NCI-H345 (cell line): ENCODE data around the gene REP15.
"Not testable (repeated sequence)": the region's sequence is repeated elsewhere in the genome, so short reads cannot be mapped to it uniquely, and the experiment has no call there.

Experiments
- DNase-seq: peaks from one replicate; lab custom pipeline; 2025; lab: John Stamatoyannopoulos, UW

The REP15 gene, protein sequence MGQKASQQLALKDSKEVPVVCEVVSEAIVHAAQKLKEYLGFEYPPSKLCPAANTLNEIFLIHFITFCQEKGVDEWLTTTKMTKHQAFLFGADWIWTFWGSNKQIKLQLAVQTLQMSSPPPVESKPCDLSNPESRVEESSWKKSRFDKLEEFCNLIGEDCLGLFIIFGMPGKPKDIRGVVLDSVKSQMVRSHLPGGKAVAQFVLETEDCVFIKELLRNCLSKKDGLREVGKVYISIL

GRCh38 chr12:27696293-27696652 is at the start of gene REP15:
Gene REP15 (plus strand): TSS chr12:27696447. CDS start chr12:27696563, 116 bp downstream.
- no peak for DNase-seq

DNA sequence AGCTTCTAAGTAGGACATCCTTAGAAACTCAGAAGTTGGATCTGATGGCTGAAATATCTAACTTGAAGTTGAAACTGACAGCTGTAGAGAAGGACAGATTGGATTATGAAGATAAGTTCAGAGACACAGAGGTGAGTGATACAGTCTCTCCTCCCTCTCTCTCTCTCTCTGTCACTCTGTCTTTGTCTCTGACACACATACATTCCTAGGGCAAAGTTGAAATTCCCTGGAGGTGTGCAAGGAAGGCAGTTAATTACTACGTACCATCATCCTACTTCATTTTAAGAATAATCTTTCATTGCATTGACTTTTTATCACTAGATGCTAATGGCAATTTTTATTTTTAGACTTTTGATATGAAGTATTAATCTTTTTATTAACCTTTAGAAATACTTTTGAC is 46.2 kb upstream of the REP15 start:
- no peak for DNase-seq

GRCh38 chr12:27651201-27651600 is 45.0 kb upstream of the REP15 start:
- DNase-seq, result no peak

GRCh38 chr12:27652174-27652763 is 44.0 kb upstream of the REP15 start:
- DNase-seq, result peak; percentile 59

DNA sequence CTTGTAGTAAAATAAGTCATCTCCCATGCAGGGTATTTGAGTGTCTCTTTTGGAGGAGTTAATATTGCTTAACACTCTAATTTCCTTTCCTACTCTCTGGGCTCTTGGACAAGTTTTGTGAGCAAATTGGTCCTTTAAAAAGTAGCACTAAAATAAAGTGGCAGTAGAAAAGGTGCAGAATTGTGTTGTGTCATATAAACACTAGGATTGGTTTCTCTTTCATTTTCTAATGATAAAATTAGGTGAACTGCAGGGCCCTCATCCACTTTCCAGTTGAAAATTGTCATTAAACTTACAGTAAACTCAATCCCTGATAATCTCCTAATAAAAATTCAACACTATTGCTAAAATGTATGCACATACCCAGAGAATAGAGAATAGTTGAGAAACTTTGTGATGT is 42.6 kb upstream of the REP15 start:
- DNase-seq, result no peak

- DNase-seq, result not testable (repeated sequence)
These were observed 40.8 kb upstream of the REP15 start for GRCh38 chr12:27655476-27655875.

GRCh38 chr12:27657296-27657695 is 39.0 kb upstream of the REP15 start:
- DNase-seq, result no peak

DNA sequence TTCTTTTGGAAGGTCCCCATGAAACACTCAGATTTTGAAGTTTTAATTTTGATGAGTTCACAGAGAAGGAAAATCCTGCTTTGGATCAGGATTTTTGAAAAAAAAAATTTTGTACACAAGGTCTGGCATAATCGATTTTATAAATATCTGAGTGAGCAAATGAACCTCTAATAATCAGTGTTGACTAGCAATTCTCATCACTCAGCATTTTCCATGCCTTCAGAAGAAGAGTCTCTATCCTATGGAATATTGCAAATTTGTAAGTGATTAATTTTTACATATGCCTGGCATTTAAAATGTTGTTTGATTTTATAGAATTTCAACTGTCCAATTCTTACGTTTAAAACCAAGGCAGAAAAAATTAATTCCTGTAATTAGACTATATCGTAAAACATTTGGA is 30.5 kb upstream of the REP15 start:
- DNase-seq, result no peak

DNA sequence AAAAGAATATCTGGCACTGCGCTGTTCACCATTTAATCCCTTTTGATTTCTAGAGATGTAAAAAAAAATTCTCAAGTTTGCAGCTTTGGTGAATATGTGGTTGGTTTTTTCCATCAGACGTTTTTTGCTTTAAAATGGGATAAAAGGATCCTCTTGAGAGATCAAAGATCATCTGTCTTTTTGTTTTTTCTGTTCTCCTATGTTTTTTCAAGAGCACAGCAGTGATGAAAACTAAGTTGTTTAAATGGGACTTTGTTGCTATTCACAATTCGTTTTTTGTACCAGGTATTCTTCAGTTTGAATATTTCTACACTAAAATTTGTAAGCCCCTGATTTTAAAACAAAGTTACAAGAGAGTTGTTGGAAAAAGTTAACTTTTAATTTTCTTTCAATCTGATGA is 29.7 kb upstream of the REP15 start:
- no peak for DNase-seq

DNA sequence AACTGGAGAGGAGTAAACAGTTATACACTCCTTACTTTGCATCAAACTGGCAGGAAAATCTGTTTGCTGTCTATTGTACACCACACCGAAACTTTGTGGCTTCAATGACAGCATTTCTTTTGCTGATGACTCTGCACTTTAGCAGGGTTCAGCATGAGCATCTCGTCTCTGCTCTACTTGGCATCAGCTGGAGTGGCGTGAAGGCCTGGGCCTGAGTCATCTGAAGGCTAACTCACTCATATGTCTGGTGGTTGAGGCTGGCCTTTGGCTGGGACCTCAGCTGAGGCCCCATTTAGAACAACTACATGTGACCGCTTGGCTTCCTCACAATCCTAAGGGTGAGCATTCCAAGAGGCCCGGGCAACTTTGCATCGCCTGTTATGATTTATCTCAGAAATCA is 28.7 kb upstream of the REP15 start:
- no peak for DNase-seq

DNA sequence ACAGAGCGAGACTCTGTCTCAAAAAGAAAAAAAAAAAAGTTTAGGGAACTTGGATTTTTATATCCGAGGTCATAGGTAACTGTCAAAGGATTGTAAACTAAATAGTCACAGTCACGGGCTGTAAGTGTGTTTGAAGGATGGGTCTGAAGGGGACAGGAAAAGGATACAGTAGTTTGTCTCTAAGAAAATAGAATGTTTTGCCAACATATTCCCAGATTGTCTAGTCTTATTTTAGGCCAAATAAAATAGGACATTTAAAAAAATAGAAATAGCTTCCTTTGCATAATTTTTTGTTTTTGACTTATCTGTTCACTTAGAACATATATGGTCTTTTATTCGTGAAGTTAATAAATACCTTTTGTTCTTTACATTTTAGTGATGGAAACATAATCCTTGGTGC is 24.2 kb upstream of the REP15 start:
- no peak for DNase-seq

- no peak for DNase-seq
These were observed 23.6 kb upstream of the REP15 start for GRCh38 chr12:27672643-27673042.

GRCh38 chr12:27673101-27673718 is 23.0 kb upstream of the REP15 start:
- DNase-seq, result no peak

DNA sequence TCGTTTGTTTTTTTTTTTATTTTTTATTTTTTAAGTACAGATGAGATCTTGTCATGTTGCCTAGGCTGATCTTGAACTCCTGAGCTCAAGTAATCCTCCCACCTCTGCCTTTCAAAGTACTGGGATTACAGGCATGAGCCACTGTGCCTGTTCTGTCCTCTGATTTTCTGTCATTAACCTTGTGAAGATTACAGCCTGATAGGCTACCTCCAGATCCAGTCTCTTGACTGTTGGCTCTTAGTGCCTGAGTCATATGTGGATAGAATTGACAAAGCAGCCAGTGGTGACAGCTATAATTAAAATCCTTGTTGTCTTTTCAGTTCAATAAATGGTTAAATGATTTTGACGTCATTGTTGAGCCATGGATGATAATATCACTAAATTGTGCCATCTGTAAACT is 21.3 kb upstream of the REP15 start:
- DNase-seq, result no peak

DNA sequence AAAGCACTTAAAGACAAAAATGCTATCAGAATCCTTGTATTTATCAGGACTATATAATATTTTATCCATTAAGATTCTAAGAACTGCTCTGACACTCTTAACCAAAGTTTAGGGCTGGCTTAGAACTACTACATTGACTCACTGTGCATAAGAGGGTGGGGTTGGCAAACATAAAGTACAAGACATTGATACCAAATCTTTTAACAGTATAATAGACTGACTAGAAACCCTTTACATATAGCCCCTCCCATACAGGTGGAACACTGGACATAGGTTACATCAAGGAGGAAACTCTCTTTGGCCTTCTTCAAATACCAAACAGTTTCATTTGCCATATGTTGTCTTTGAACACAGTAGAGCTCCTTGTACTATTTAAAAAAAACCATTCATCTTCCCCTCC is 15.6 kb upstream of the REP15 start:
- no peak for DNase-seq

DNA sequence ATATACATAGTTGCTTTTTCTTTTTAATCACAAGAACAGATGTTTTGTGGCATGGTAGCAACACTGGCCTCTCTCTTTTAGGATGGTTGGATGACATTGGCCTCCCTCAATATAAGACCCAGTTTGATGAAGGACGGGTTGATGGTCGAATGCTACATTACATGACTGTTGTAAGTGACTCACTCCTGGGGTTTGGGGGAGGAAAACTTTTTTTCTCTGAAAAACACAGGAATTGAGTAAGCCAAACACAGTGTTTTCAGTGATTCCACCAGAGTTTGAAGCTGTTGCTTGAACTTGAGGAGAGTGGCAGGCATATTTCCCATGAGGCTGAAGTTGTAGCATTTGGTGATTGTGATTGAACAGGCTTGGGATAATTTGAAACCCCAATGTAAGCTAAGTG is 13.7 kb upstream of the REP15 start:
- no peak for DNase-seq

DNA sequence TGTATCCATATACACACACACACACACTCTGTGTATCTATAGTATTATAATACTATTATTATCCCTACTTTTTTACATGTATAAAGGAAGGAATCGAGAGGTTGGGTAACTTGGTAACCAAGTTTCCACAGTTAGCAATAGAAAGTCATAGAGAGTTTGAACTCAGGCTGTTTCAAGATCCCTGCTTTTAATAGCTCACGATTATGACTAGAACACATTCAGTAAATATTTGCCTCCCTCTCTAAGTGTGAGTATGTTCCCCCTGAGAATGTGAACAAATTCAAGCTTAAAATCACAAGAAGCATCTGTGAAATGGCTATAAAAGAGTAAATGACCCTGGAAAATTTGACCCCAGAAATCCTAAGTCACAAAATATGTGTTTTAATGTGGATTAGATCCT is 11.0 kb upstream of the REP15 start:
- no peak for DNase-seq

- DNase-seq, result no peak
These were observed 10.1 kb upstream of the REP15 start for GRCh38 chr12:27686147-27686546.

DNA sequence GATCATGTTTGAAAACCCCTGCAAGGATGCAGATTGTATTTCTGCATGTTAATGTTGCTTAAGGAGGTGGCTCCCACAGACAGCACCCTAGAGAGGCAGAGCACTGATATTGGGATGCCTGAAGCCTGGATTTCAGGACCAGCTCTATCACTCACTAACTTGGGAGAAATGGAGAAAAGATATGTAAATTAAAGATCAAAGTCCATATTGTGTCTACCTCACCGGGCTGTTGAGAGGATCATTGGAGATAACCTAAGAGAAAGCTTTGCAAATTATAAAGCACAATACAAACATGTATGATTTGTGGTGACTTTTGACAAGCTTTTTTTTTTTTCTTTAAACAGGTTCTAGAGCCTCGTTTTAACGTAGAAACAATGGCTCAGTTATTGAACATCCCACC is 7.6 kb upstream of the REP15 start:
- no peak for DNase-seq

- no peak for DNase-seq
These were observed 6.6 kb upstream of the REP15 start for GRCh38 chr12:27689558-27690180.

GRCh38 chr12:27693403-27693802 is 2.8 kb upstream of the REP15 start:
- DNase-seq, result no peak

GRCh38 chr12:27695556-27696292 is 523 bp upstream of the REP15 start:
- no peak for DNase-seq
